Heart left ventricle (tissue), 13 donors: ENCODE data around the gene DUSP1.

ENCODE experiments used
- CTCF ChIP-seq, 12 donors: fragments of 200-600 bp; sonication (generic) in 4 of 12; IDR thresholded peaks; one replicate each; pipeline versions ENCODE4 v1.5.0 to v1.8.0; 2018 to 2022; ENCODE audit warnings: antibody characterized with exemption in 12 of 12, mild to moderate bottlenecking in 5 of 12
- POLR2A ChIP-seq, 2 donors: fragments of 450-650 bp; IDR thresholded peaks; one replicate each; pipeline ENCODE4 v1.6.1; 2017; ENCODE audit warnings: antibody characterized with exemption in 2 of 2, mild to moderate bottlenecking in 2 of 2, moderate library complexity in 2 of 2
- donor health status: ischemic (EF 13 %, LVEDD 7.1; RV severe dilation, severe dysfunction).
- donor health status: DM: no; HTN: yes; CAD: no.
- donor health status: DM: no; HTN: no; CAD: no.
- donor health status: ischemic (EF 25% LVEDD 6.9; RV normal size, moderate dysfunction).
- donor health status: ischemic (EF 25% LVEDD 5.7; RV mildly dilated, moderate dysfunction).
- donor health status: ischemic (EF 35%, LVEDD 5.7; RV mildly dilated, moderate dysfunction).
- donor health status: nonischemic (EF 11% LVEDD 7.7; RV severe dilation, severe dysfunction).
- donor health status: DM: yes; HTN: yes; CAD: no.
- donor health status: PGD.
- donor health status: ischemic (EF 29% LVEDD 5.4; RV normal size, mild dysfunction).
- donor health status: nonischemic (EF 23%, LVEDD 6.1; RV moderate dilation, normal function).

- TF ChIP-seq CTCF (IDR thresholded peaks at IDR 0.05) (no peak), POLR2A (IDR thresholded peaks at IDR 0.05) (no peak)
Observed at GRCh38 chr5:172760959-172761358, 10.0 kb downstream of the DUSP1 start.
